ENCODE results near the gene PYDC1.
A peak's percentile ranks its signal among the peaks of the same experiment; 100 is the strongest.
"Not testable (repeated sequence)": the region's sequence is repeated elsewhere in the genome, so short reads cannot be mapped to it uniquely, and the experiment has no call there.

Gene PYDC1

GRCh38 chr16:31221357-31222160 lies 4.6 kb upstream of the PYDC1 start:
- no peak for DNase-seq

GRCh38 chr16:31219154-31219741 lies 2.3 kb upstream of the PYDC1 start:
- no peak for DNase-seq

- DNase-seq, result no peak
These were observed 198 bp upstream of the PYDC1 start for GRCh38 chr16:31217136-31217530.

- DNase-seq, result no peak
These were observed 1.4 kb downstream of the PYDC1 start for GRCh38 chr16:31215287-31216162.

- no peak for DNase-seq
These were observed 2.1 kb downstream of the PYDC1 start for GRCh38 chr16:31214708-31215286.

- no peak for DNase-seq
These were observed 2.8 kb downstream of the PYDC1 start, which contains the start of gene TRIM72 for GRCh38 chr16:31213877-31214707. TRIM72 (plus strand) TSS chr16:31214119; CDS start chr16:31214739, 620 bp downstream.

GRCh38 chr16:31213342-31213741 lies 3.6 kb downstream of the PYDC1 start:
- DNase-seq, result no peak

- DNase-seq, result no peak
These were observed 10.2 kb downstream of the PYDC1 start for GRCh38 chr16:31206776-31207175.

GRCh38 chr16:31204871-31205666 lies 11.9 kb downstream of the PYDC1 start:
- DNase-seq, result no peak

GRCh38 chr16:31202414-31203375 lies 14.2 kb downstream of the PYDC1 start, which contains the start of gene PYCARD:
PYCARD (minus strand) TSS chr16:31202760; CDS start chr16:31202690, 70 bp downstream.
- DNase-seq, result no peak

- DNase-seq, result peak; percentile 30
These were observed 15.1 kb downstream of the PYDC1 start for GRCh38 chr16:31201582-31202413.

GRCh38 chr16:31200821-31201568 lies 15.9 kb downstream of the PYDC1 start:
- no peak for DNase-seq

- DNase-seq, result not testable (repeated sequence)
These were observed 16.8 kb downstream of the PYDC1 start for GRCh38 chr16:31200111-31200510.

- no peak for DNase-seq
These were observed 17.4 kb downstream of the PYDC1 start for GRCh38 chr16:31199430-31200041.

- DNase-seq, result no peak
These were observed 18.6 kb downstream of the PYDC1 start for GRCh38 chr16:31198207-31198882.

- DNase-seq, result no peak
These were observed 20.4 kb downstream of the PYDC1 start for GRCh38 chr16:31196324-31197088.

Data from T-helper 9 cell (primary cell).